Measurements from ENCODE around the gene PKN2. TPM values are rescaled to one million over a fixed set of nuclear protein-coding genes. Genes with fewer than 3 reads are reported as not detected.

Gene PKN2
- total and polyA plus RNA-seq, 2 of the 8 experiments (the other 6 are each of a cell fraction or from before 2014, with no cell fraction given): 7.8 to 32.0 TPM

DNA sequence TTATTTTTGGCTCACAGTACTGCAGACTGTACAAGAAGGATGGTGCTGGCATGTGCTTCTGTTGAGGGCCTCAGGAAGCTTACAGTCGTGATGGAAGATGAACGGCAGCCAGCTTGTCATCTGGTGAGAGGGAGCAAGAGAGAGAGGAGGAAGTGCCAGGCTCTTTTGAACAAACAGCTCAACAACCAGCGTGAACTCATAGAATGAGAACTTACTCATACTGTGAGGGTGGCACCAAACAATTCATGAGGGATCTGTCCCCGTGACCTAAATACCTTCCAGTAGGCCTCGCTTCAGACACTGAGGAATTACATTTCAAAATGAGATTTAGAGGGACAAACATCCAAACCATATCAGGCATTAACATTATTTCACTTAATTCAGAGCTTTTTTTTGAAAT lies 84.7 kb downstream of the PKN2 start:
- H4K5ac ChIP-seq (ENCODE audit: insufficient read length, low read depth, low read length): no peak overlapping the region
- DNase-seq (ENCODE audit: low read depth in 1 of 2, low spot score in 2 of 2): no peak
- ChIA-PET POLR2A (ENCODE audit: partially characterized antibody) (interaction anchor here (0.5 to 1.3 kb wide), 2 partner anchors 10 to 27 kb away, joined by 3 to 4 read pairs; no protein-coding TSS in a partner anchor), CTCF (ENCODE audit: partially characterized antibody) (interaction anchor here (1.1 to 3.0 kb wide), 3 partner anchors 31 to 108 kb away, joined by 3 to 19 read pairs (median 3); no protein-coding TSS in a partner anchor)
- no peaks in the 10 kb centered on the region for H3K79me1 ChIP-seq (ENCODE audit: low read depth, low read length)
- no peaks in the 10 kb centered on the region for H3K9me3 ChIP-seq (ENCODE audit: insufficient read depth in 2 of 2, low read depth in 1 of 2, low read length in 1 of 2)
- no peak overlapping the region for H2AK5ac ChIP-seq (ENCODE audit: low read depth, low read length)
- H3K27me3 ChIP-seq (replicated peaks in 1 of 4; ENCODE audit: control insufficient read depth in 3 of 4, extremely low read depth in 1 of 4, insufficient read depth in 3 of 4, low read length in 3 of 4): no peaks in the 10 kb centered on the region
- H3K79me2 ChIP-seq (ENCODE audit: control insufficient read depth in 1 of 2, insufficient read depth in 2 of 2, low read length in 2 of 2): peaks cover 0 to 21% of the 10 kb centered on the region in 2 experiments; a peak in 2 of 4 replicates
- peak overlapping the region; percentile 22; the same call in 1 of the 2 replicates for H2BK5ac ChIP-seq (ENCODE audit: low read depth, low read length)
- no peak overlapping the region for H3K23ac ChIP-seq (ENCODE audit: insufficient read length)
- H4K20me1 ChIP-seq (replicated peaks in 1 of 2; ENCODE audit: control insufficient read depth in 1 of 2, insufficient read depth in 2 of 2, low read length in 2 of 2): peaks cover 0 to 3% of the 10 kb centered on the region in 2 experiments
- no peak overlapping the region for H4K8ac ChIP-seq (ENCODE audit: extremely low read depth, insufficient read depth, low read length)
- FAIRE-seq: no peak
- no peak overlapping the region for H3K14ac ChIP-seq (ENCODE audit: insufficient read length)
- no peaks in the 10 kb centered on the region for H3K23me2 ChIP-seq (ENCODE audit: low read depth, low read length)
- no peak overlapping the region for H2BK15ac ChIP-seq (ENCODE audit: low read length)
- peaks cover 0 to 19% (median 1%) of the 10 kb centered on the region in 4 experiments; a peak in 3 of 8 replicates for H3K36me3 ChIP-seq (ENCODE audit: control insufficient read depth in 2 of 4, insufficient read depth in 4 of 4, low read length in 3 of 4)
- peaks cover 0 to 11% (median 7%) of the 10 kb centered on the region in 4 experiments; a peak in 5 of 7 replicates for H3K4me1 ChIP-seq (replicated peaks in 1 of 4; ENCODE audit: control insufficient read depth in 3 of 4, insufficient read depth in 4 of 4, low read length in 3 of 4)
- no peak overlapping the region for H3K4me2 ChIP-seq (ENCODE audit: insufficient read depth in 1 of 2, low read depth in 2 of 2, low read length in 2 of 2)
- H4K91ac ChIP-seq (replicated peaks; ENCODE audit: insufficient read length, low read length): no peak overlapping the region
- H2AFZ ChIP-seq (ENCODE audit: low read length): no peak overlapping the region
- no peak overlapping the region for H3K18ac ChIP-seq (ENCODE audit: extremely low read depth, low read length)
- H3K4ac ChIP-seq (replicated peaks; ENCODE audit: insufficient read length, low read depth, low read length): no peak overlapping the region
- no peak overlapping the region for H2BK20ac ChIP-seq (ENCODE audit: low read length)
- no peak overlapping the region for H3K9ac ChIP-seq (replicated peaks in 1 of 4; ENCODE audit: extremely low read depth in 1 of 4, low read depth in 3 of 4, low read length in 3 of 4)
- H3K4me3 ChIP-seq (ENCODE audit: extremely low read depth in 1 of 4, insufficient read depth in 2 of 4, low read depth in 3 of 4, low read length in 4 of 4): no peak overlapping the region
- H3K56ac ChIP-seq (replicated peaks; ENCODE audit: insufficient read length, low read depth, low read length): no peak overlapping the region
- H2BK120ac ChIP-seq (replicated peaks; ENCODE audit: low read depth, low read length): no peak overlapping the region
- no peak overlapping the region for H2BK12ac ChIP-seq (ENCODE audit: low read depth, low read length)
- no peak overlapping the region for H3K27ac ChIP-seq (ENCODE audit: low read depth, low read length)
- 78% methylated on average over 5 of the region's 5 CpGs; no CpG with 5 or more reads in 1 of the 2 experiments for WGBS, 2 experiments (ENCODE audit: extremely low coverage in 1 of 2, insufficient coverage in 1 of 2, insufficient read length in 1 of 2, insufficient replicate concordance in 2 of 2, low coverage in 1 of 2, low lambda C conversion rate in 2 of 2, missing lambda C conversion rate in 1 of 2)
- TF ChIP-seq POU5F1 (IDR thresholded peaks at IDR 0.05; ENCODE audit: low read depth, low read length) (no peak), GTF2F1 (IDR thresholded peaks at IDR 0.05; ENCODE audit: borderline replicate concordance, low read depth, low read length) (no peak), SP4 (IDR thresholded peaks at IDR 0.05; ENCODE audit: low read length) (no peak), YY1 (IDR thresholded peaks at IDR 0.05; ENCODE audit: low read depth, low read length) (no peak), FOSL1 (IDR thresholded peaks at IDR 0.05; ENCODE audit: insufficient read depth, low read depth, low read length) (no peak), RAD21 (IDR thresholded peaks at IDR 0.05 in 1 of 2, conservative IDR thresholded peaks at IDR 0.05 in 1 of 2; ENCODE audit: low read depth in 2 of 2, low read length in 2 of 2) (no peak), BACH1 (IDR thresholded peaks at IDR 0.05; ENCODE audit: low read length) (no peak), SIX5 (IDR thresholded peaks at IDR 0.05; ENCODE audit: low read depth, low read length) (no peak), SRF (IDR thresholded peaks at IDR 0.05; ENCODE audit: low read depth, low read length) (no peak), NRF1 (IDR thresholded peaks at IDR 0.05; ENCODE audit: low read depth, low read length) (no peak), MAFK (IDR thresholded peaks at IDR 0.05; ENCODE audit: low read depth, low read length) (no peak), CREB1 (IDR thresholded peaks at IDR 0.05) (no peak)
- TF ChIP-seq, protein P1, sequence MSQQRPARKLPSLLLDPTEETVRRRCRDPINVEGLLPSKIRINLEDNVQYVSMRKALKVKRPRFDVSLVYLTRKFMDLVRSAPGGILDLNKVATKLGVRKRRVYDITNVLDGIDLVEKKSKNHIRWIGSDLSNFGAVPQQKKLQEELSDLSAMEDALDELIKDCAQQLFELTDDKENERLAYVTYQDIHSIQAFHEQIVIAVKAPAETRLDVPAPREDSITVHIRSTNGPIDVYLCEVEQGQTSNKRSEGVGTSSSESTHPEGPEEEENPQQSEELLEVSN (IDR thresholded peaks at IDR 0.05): no peak
- TF ChIP-seq, protein P2, sequence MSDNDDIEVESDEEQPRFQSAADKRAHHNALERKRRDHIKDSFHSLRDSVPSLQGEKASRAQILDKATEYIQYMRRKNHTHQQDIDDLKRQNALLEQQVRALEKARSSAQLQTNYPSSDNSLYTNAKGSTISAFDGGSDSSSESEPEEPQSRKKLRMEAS (IDR thresholded peaks at IDR 0.05): no peak

Measured in H1 (cell line).